Lung (tissue), 12 donors: ENCODE measurements around the gene DAZAP1. TPM values are rescaled to one million over a fixed set of nuclear protein-coding genes. Genes with fewer than 3 reads are reported as not detected.
"Not testable (repeated sequence)": the region's sequence is repeated elsewhere in the genome, so short reads cannot be mapped to it uniquely, and the experiment has no call there.

Experiments used
- ATAC-seq: fragments of 200-7000 bp; cut with Tn5 transposase; one replicate; pipeline ENCODE4 v1.9.1; 2020; ENCODE audit warnings: moderate number of reproducible peaks; ENCODE audit not compliant: insufficient read depth, low FRiP score
- DNase-seq, 3 donors: peaks; one replicate each; pipeline ENCODE4 v3.0.0-alpha.2; 2013 to 2017
- H3K27ac ChIP-seq, 2 donors: one replicate each; pipeline ENCODE4 v1.5.1; 2013; ENCODE audit warnings: mild to moderate bottlenecking in 2 of 2, moderate library complexity in 2 of 2, control low read depth in 1 of 2, inconsistent platforms in 1 of 2, low read depth in 1 of 2, low read length in 1 of 2
- H3K27me3 ChIP-seq, 3 donors: one replicate each; pipeline ENCODE4 v1.5.1; 2013; ENCODE audit warnings: low read length in 2 of 3; ENCODE audit not compliant: control insufficient read depth in 3 of 3, insufficient read depth in 3 of 3
- H3K36me3 ChIP-seq, 4 donors: one replicate each; pipeline ENCODE4 v1.5.1; 2013; ENCODE audit warnings: low read length in 4 of 4, mild to moderate bottlenecking in 1 of 4, moderate library complexity in 1 of 4; ENCODE audit not compliant: control insufficient read depth in 4 of 4, insufficient read depth in 4 of 4
- H3K4me1 ChIP-seq, 5 donors: one replicate each; pipeline ENCODE4 v1.5.1; 2013; ENCODE audit warnings: low read length in 5 of 5, mild to moderate bottlenecking in 2 of 5, moderate library complexity in 1 of 5; ENCODE audit not compliant: control insufficient read depth in 5 of 5, insufficient read depth in 5 of 5
- H3K4me3 ChIP-seq: one replicate; pipeline ENCODE4 v1.5.1; 2013; ENCODE audit warnings: mild to moderate bottlenecking, control low read depth, moderate library complexity
- H3K9ac ChIP-seq, 2 donors: one replicate each; pipeline ENCODE4 v1.5.1; 2013; ENCODE audit warnings: low read length in 2 of 2, control low read depth in 1 of 2; ENCODE audit not compliant: insufficient read depth in 1 of 2
- H3K9me3 ChIP-seq, 4 donors: one replicate each; pipeline ENCODE4 v1.5.1; 2013; ENCODE audit warnings: low read length in 3 of 4, mild to moderate bottlenecking in 1 of 4, moderate library complexity in 1 of 4; ENCODE audit not compliant: control insufficient read depth in 4 of 4, insufficient read depth in 3 of 4
- CTCF ChIP-seq: IDR thresholded peaks from 2 replicates; pipeline ENCODE4 v1.5.1; 2012; ENCODE audit warnings: mild to moderate bottlenecking; ENCODE audit errors: control extremely low read depth, extremely low read depth
- WGBS, 2 donors: extraction: QIAGEN DNeasy Blood & Tissue Kit; methylation state at CpG; one replicate each; pipeline ENCODE4 v1.1.7; 2013; 5-methylcytosine and 5-hydroxymethylcytosine counted together
- polyA plus RNA-seq, 2 donors: library from polyadenylated mRNA; stranded (reverse); fragments of 200-250 nt; gene quantifications; one replicate each; pipeline ENCODE4 v1.2.1, GENCODE V29; 2013
- total RNA-seq, 2 donors: library from RNA; depleted of rRNA in 1 of 2; stranded (reverse); fragments of >200 nt in 1 of 2; gene quantifications; one replicate each; pipeline ENCODE4 v1.2.1, GENCODE V29; 2014 to 2021
- donor health status: control.
- donor health status: control.
- donor health status: Bipolar disorder and iron deficiency.
- donor health status: healthy.
- donor health status: DM: yes; HTN: yes; CAD: no.

The DAZAP1 gene
- total and polyA plus RNA-seq, 4 donors = 61.4 to 125 (median 80.1) TPM

GRCh38 chr19:1418951-1419738, 11.8 kb downstream of the DAZAP1 start:
- Histone ChIP-seq H3K9ac (no peak overlapping the region), H3K27ac (no peak overlapping the region), H3K36me3 (peaks cover 6 to 58% (median 17%) of the 10 kb centered on the region in 4 donors), H3K4me1 (peaks cover 14 to 27% (median 18%) of the 10 kb centered on the region in 5 donors), H3K27me3 (no peaks in the 10 kb centered on the region), H3K4me3 (no peak overlapping the region), H3K9me3 (no peaks in the 10 kb centered on the region)
- DNase-seq (no peak), ATAC-seq (no peak)
- 86 to 91% methylated on average over 21 of the region's 21 CpGs for WGBS, 2 donors
- TF ChIP-seq CTCF = no peak

- H3K4me1 ChIP-seq = peaks cover 14 to 25% (median 18%) of the 10 kb centered on the region in 5 donors
- WGBS, 2 donors = 95 to 96% methylated on average over 26 to 28 of the region's 43 CpGs
- H3K9me3 ChIP-seq, H3K27me3 ChIP-seq, DNase-seq, ATAC-seq, H3K27ac ChIP-seq, H3K4me3 ChIP-seq, H3K9ac ChIP-seq: not testable (repeated sequence)
- H3K36me3 ChIP-seq = peaks cover 6 to 67% (median 22%) of the 10 kb centered on the region in 4 donors
These were observed 12.7 kb downstream of the DAZAP1 start for GRCh38 chr19:1420085-1420484.

- no peak for DNase-seq
- Histone ChIP-seq H3K27ac (no peak overlapping the region), H3K4me3 (no peak overlapping the region), H3K36me3 (peaks cover 6 to 72% (median 25%) of the 10 kb centered on the region in 4 donors), H3K4me1 (peaks cover 11 to 21% (median 16%) of the 10 kb centered on the region in 5 donors), H3K9ac (no peak overlapping the region), H3K27me3 (no peaks in the 10 kb centered on the region), H3K9me3 (no peaks in the 10 kb centered on the region)
- WGBS, 2 donors = 94 to 97% methylated on average over 15 of the region's 15 CpGs
- TF ChIP-seq CTCF = no peak
- ATAC-seq = no peak
These were observed 13.2 kb downstream of the DAZAP1 start for GRCh38 chr19:1420590-1420989.

GRCh38 chr19:1421218-1421957, 14.0 kb downstream of the DAZAP1 start:
- Histone ChIP-seq H3K9me3 (no peaks in the 10 kb centered on the region), H3K27me3 (no peaks in the 10 kb centered on the region), H3K4me3 (no peak overlapping the region), H3K27ac (no peak overlapping the region), H3K36me3 (peaks cover 6 to 79% (median 28%) of the 10 kb centered on the region in 4 donors), H3K4me1 (peaks cover 5 to 15% (median 10%) of the 10 kb centered on the region in 5 donors), H3K9ac (no peak overlapping the region)
- WGBS, 2 donors = 95 to 96% methylated on average over 34 to 37 of the region's 37 CpGs
- ATAC-seq = no peak
- no peak for TF ChIP-seq CTCF
- no peak for DNase-seq
